Activated CD4-positive, alpha-beta T cell treated with anti-CD3 and anti-CD28 coated beads for 36 hours (primary cell): ENCODE results near the gene VPS13C. TPM values are rescaled to one million over a fixed set of nuclear protein-coding genes. Genes with fewer than 3 reads are reported as not detected.
"Not testable (repeated sequence)": the region's sequence is repeated elsewhere in the genome, so short reads cannot be mapped to it uniquely, and the experiment has no call there.

Experiments
- ATAC-seq: fragments of 200-7000 bp; cut with Tn5 transposase; one replicate; pipeline ENCODE4 v1.10.0; 2021; ENCODE audit warnings: mild to moderate bottlenecking, moderate library complexity
- CTCF ChIA-PET: fragments of 350-600 bp; sonication (Branson Sonifier 250); formaldehyde crosslinking; loops from one replicate; lab custom pipeline; 2021; ENCODE audit warnings: antibody characterized with exemption; lab: Charles Lee
- POLR2A ChIA-PET: fragments of 350-600 bp; sonication (Branson Sonifier 250); formaldehyde crosslinking; loops from one replicate; lab custom pipeline; 2021; ENCODE audit warnings: antibody characterized with exemption, inconsistent platforms; lab: Charles Lee
- DNase-seq: peaks from one replicate; pipeline ENCODE4 v3.0.0-alpha.2; 2020
- H3K27ac Mint-ChIP-seq: one replicate; pipeline ENCODE4 v1.8.0; 2021; ENCODE audit warnings: mixed read lengths
- H3K27me3 Mint-ChIP-seq: one replicate; pipeline ENCODE4 v1.8.0; 2021; ENCODE audit warnings: mixed read lengths
- H3K36me3 Mint-ChIP-seq: one replicate; pipeline ENCODE4 v1.8.0; 2021; ENCODE audit warnings: low read depth, mixed read lengths
- H3K4me1 Mint-ChIP-seq: one replicate; pipeline ENCODE4 v1.8.0; 2021; ENCODE audit warnings: mixed read lengths
- H3K4me3 Mint-ChIP-seq: one replicate; pipeline ENCODE4 v1.8.0; 2021; ENCODE audit warnings: mild to moderate bottlenecking, moderate library complexity, mixed read lengths
- H3K9me3 Mint-ChIP-seq: one replicate; pipeline ENCODE4 v1.8.0; 2021; ENCODE audit warnings: low read depth, mixed read lengths
- intact Hi-C, 2 experiments: fragments of 100-400 bp; cut with DNase I in 1 of 2; cut with micrococcal nuclease in 1 of 2; formaldehyde crosslinking; loops; one replicate each; pipeline versions ENCODE4 v1.14.2 to v1.15.1; 2022 to 2024; cut with DNase I, micrococcal nuclease
- total RNA-seq, 2 experiments: library from RNA; stranded (reverse); gene quantifications; one replicate each; pipeline ENCODE4 v1.2.3, GENCODE V29; 2021

Gene VPS13C
- total RNA-seq, 2 experiments from 2014 or later = 40.1 to 47.2 TPM

- CTCF ChIA-PET = no interaction called here
- H3K4me3 Mint-ChIP-seq = no peak overlapping the region
- POLR2A ChIA-PET = no interaction called here
- no peaks in the 10 kb centered on the region for H3K27me3 Mint-ChIP-seq
- ATAC-seq (peak; percentile 60), DNase-seq (no peak)
- H3K27ac Mint-ChIP-seq = no peak overlapping the region
- H3K4me1 Mint-ChIP-seq = peaks cover 13% of the 10 kb centered on the region
- intact Hi-C loops = no loop called here
- peaks cover 33% of the 10 kb centered on the region for H3K36me3 Mint-ChIP-seq
- peaks cover 2% of the 10 kb centered on the region for H3K9me3 Mint-ChIP-seq
These were observed 24.9 kb downstream of the VPS13C start for GRCh38 chr15:62035256-62035924.

DNA sequence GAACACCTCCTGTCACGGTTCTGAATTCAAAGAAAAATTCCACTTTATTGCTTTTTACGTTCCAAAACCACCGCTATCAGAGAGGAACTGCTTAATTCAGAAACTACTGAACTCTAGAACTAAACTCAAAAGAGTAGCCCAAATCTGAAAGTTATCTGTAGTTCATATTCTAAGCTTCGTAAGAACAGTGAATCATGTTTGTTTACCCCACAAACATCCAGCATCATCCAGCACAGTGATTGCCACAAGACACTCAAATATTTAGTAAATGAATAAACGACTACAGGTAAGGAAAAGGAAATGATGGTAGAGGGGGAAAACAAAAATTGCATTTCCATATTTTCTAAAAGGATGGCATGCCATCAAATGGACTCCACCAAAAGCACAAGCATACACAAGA lies 32.3 kb downstream of the VPS13C start:
- no peaks in the 10 kb centered on the region for H3K9me3 Mint-ChIP-seq
- H3K36me3 Mint-ChIP-seq = peaks cover 20% of the 10 kb centered on the region
- no peak for ATAC-seq
- no peaks in the 10 kb centered on the region for H3K4me1 Mint-ChIP-seq
- no peak overlapping the region for H3K4me3 Mint-ChIP-seq
- CTCF ChIA-PET = interaction anchor here (1.0 to 1.3 kb wide), 2 partner anchors 31 to 39 kb away, joined by 3 to 4 read pairs; partner anchors contain the start of gene C2CD4A
- intact Hi-C loops = no loop called here
- no peak for DNase-seq
- H3K27ac Mint-ChIP-seq = no peak overlapping the region
- H3K27me3 Mint-ChIP-seq = no peaks in the 10 kb centered on the region
- POLR2A ChIA-PET = no interaction called here

DNA sequence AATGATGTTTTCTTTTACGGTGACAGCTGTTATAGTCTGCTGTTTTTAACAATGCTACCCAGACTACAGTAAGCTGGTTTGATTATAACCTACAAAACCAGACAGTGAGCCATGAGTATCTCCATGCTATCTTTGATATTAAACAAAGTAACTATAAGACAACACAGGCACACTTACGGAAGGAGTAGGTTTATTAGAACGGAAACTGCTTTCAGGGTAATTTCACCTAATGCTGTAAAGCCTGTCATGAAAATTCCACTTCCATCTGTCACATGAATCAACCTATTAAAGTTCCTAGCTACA lies 33.0 kb downstream of the VPS13C start:
- Mint-ChIP-seq H3K27ac (no peak overlapping the region), H3K36me3 (peaks cover 23% of the 10 kb centered on the region), H3K9me3 (peaks cover 2% of the 10 kb centered on the region), H3K27me3 (no peaks in the 10 kb centered on the region), H3K4me3 (no peak overlapping the region), H3K4me1 (no peaks in the 10 kb centered on the region)
- DNase-seq = no peak
- ATAC-seq = no peak
- intact Hi-C loops = no loop called here
- CTCF ChIA-PET = interaction anchor here (1.0 to 1.8 kb wide), 4 partner anchors 20 to 40 kb away, joined by 3 to 7 read pairs (median 4); partner anchors contain the start of genes C2CD4A and VPS13C
- POLR2A ChIA-PET = interaction anchor here (0.7 kb wide), 1 partner anchor 44 kb away, joined by 3 read pairs; no protein-coding TSS in a partner anchor

DNA sequence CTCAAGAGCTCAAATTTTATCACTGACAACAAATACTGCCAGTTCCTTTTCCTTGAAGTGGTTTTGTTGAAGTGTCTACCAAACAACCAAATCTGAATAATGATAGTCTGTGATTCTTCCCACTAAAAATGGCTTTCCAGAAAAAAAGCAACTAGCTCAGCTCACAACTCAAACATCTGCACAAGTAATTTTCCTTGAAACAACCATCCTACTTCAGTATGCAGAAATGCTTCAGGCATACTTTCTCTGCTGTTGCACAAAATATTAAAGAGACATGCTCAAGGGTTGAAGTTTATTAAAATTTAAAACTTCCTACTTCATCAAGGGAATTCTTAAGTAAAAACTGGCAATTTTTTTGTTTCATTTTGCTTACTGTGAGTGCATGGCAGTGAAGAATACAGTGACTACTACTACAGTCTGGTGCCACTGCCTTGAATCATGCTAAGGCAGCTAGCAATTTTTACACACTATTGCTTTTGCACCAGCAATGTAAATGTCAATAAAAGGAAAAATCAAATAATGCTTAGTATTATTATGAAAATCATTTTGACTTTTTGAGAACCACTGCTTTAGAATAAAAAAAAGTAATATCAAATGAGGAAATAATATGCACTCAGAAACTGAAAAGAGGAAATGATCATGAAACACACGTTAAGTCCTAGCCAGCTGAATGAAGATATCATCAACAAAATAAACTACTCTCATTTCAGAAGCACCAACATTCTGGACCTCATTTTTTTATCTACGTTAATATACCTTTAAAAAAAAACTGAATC lies 33.6 kb downstream of the VPS13C start:
- H3K4me3 Mint-ChIP-seq = no peak overlapping the region
- no peak for DNase-seq
- ChIA-PET POLR2A (interaction anchor here (0.7 kb wide), 1 partner anchor 45 kb away, joined by 3 read pairs; no protein-coding TSS in a partner anchor), CTCF (interaction anchor here (1.0 to 1.8 kb wide), 3 partner anchors 20 to 34 kb away, joined by 4 to 7 read pairs (median 4); partner anchors contain the start of gene VPS13C)
- H3K27ac Mint-ChIP-seq = no peak overlapping the region
- H3K36me3 Mint-ChIP-seq = peaks cover 27% of the 10 kb centered on the region
- ATAC-seq = no peak
- peaks cover 2% of the 10 kb centered on the region for H3K9me3 Mint-ChIP-seq
- no peaks in the 10 kb centered on the region for H3K4me1 Mint-ChIP-seq
- intact Hi-C loops = no loop called here
- no peaks in the 10 kb centered on the region for H3K27me3 Mint-ChIP-seq

- Mint-ChIP-seq H3K4me3 (no peak overlapping the region), H3K27me3 (no peaks in the 10 kb centered on the region), H3K36me3 (peaks cover 42% of the 10 kb centered on the region), H3K27ac (no peak overlapping the region), H3K4me1 (no peaks in the 10 kb centered on the region), H3K9me3 (peaks cover 4% of the 10 kb centered on the region)
- no peak for ATAC-seq
- intact Hi-C loops = no loop called here
- DNase-seq = no peak
- ChIA-PET CTCF (interaction anchor here (1.8 kb wide), 1 partner anchor 10 kb away, joined by 3 read pairs; no protein-coding TSS in a partner anchor), POLR2A (no interaction called here)
These were observed 38.2 kb downstream of the VPS13C start for GRCh38 chr15:62021991-62022600.

DNA sequence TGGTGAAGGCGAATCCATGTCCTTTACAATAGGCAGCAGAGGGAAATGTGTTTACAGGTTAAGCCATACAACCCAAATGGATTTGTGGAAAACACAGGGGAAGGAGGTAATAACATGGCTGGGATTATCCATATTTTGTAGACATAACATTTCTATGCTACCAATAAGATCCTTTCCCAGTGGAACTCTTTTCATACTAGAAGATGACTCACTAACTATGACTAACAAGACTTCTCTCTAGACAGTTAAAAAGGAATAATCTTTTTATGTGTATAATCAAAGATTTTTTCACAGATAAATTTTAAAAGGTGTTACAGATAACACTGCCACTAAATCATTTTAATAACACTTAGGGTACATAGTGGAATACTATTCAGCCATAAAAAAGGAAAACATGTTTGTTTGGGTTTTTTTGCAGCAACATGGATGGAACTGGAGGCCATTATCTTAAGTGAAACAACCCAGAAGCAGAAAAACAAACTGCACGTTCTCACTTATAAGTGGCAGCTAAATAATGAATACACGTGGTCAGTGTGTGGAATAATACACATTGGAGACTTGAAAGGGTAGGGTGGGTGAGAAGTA lies 39.6 kb downstream of the VPS13C start:
- no peaks in the 10 kb centered on the region for H3K4me1 Mint-ChIP-seq
- no peaks in the 10 kb centered on the region for H3K27me3 Mint-ChIP-seq
- ChIA-PET POLR2A (no interaction called here), CTCF (no interaction called here)
- no peak overlapping the region for H3K4me3 Mint-ChIP-seq
- no peak overlapping the region for H3K27ac Mint-ChIP-seq
- no peak for DNase-seq
- intact Hi-C loops = no loop called here
- ATAC-seq = no peak
- H3K9me3 Mint-ChIP-seq = peaks cover 6% of the 10 kb centered on the region
- peaks cover 40% of the 10 kb centered on the region for H3K36me3 Mint-ChIP-seq

- H3K4me3 Mint-ChIP-seq, H3K27me3 Mint-ChIP-seq, H3K27ac Mint-ChIP-seq, ATAC-seq, intact Hi-C loops, DNase-seq, H3K9me3 Mint-ChIP-seq, H3K4me1 Mint-ChIP-seq, POLR2A ChIA-PET, CTCF ChIA-PET: not testable (repeated sequence)
- peaks cover 27% of the 10 kb centered on the region for H3K36me3 Mint-ChIP-seq
These were observed 54.9 kb downstream of the VPS13C start for GRCh38 chr15:62005354-62005753.

GRCh38 chr15:61997786-61998185 lies 62.5 kb downstream of the VPS13C start:
- ChIA-PET CTCF (interaction anchor here (1.4 kb wide), 1 partner anchor 25 kb away, joined by 5 read pairs; no protein-coding TSS in a partner anchor), POLR2A (no interaction called here)
- intact Hi-C loops = no loop called here
- Mint-ChIP-seq H3K4me3 (no peak overlapping the region), H3K9me3 (peaks cover 3% of the 10 kb centered on the region), H3K27me3 (no peaks in the 10 kb centered on the region), H3K36me3 (peaks cover 41% of the 10 kb centered on the region), H3K27ac (no peak overlapping the region), H3K4me1 (no peaks in the 10 kb centered on the region)
- no peak for ATAC-seq
- no peak for DNase-seq

- H3K36me3 Mint-ChIP-seq = peaks cover 43% of the 10 kb centered on the region
- ATAC-seq (no peak), DNase-seq (no peak)
- no peak overlapping the region for H3K27ac Mint-ChIP-seq
- H3K4me3 Mint-ChIP-seq = no peak overlapping the region
- POLR2A ChIA-PET = no interaction called here
- CTCF ChIA-PET = interaction anchor here (1.2 kb wide), 1 partner anchor 18 kb away, joined by 4 read pairs; no protein-coding TSS in a partner anchor
- no peaks in the 10 kb centered on the region for H3K27me3 Mint-ChIP-seq
- peaks cover 5% of the 10 kb centered on the region for H3K4me1 Mint-ChIP-seq
- intact Hi-C loops = no loop called here
- H3K9me3 Mint-ChIP-seq = peaks cover 3% of the 10 kb centered on the region
These were observed 64.1 kb downstream of the VPS13C start for GRCh38 chr15:61996056-61996635.

DNA sequence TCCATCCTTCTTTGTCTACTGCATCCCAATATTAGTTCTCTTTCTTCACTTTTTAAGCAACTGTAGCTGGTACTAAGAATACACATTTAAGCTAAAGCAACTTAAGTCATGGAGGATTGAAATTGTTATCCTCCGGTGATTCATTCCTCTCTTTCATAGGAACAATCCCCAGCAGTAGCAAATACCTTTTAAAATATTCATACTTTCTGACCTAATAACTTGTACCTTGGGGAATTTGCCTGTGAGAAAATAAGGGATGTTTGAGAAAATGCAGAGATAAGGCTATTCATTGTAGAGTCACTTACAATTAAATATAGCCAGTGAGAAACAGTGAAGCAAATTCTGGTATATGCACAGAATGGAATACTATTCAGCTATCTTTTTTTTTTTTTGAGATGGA lies 66.0 kb downstream of the VPS13C start:
- Mint-ChIP-seq H3K27ac (no peak overlapping the region), H3K4me3 (no peak overlapping the region), H3K27me3 (no peaks in the 10 kb centered on the region), H3K9me3 (peaks cover 3% of the 10 kb centered on the region), H3K4me1 (peaks cover 5% of the 10 kb centered on the region), H3K36me3 (peaks cover 50% of the 10 kb centered on the region)
- intact Hi-C loops = no loop called here
- DNase-seq = no peak
- POLR2A ChIA-PET = no interaction called here
- CTCF ChIA-PET = no interaction called here
- no peak for ATAC-seq

- Mint-ChIP-seq H3K36me3 (peaks cover 52% of the 10 kb centered on the region), H3K27me3 (no peaks in the 10 kb centered on the region), H3K4me1 (peaks cover 5% of the 10 kb centered on the region), H3K27ac (no peak overlapping the region), H3K4me3 (no peak overlapping the region), H3K9me3 (peaks cover 3% of the 10 kb centered on the region)
- DNase-seq (no peak), ATAC-seq (no peak)
- POLR2A ChIA-PET = no interaction called here
- intact Hi-C loops = no loop called here
- CTCF ChIA-PET = interaction anchor here (0.5 to 1.0 kb wide), 2 partner anchors 9 to 95 kb away, joined by 3 read pairs; no protein-coding TSS in a partner anchor
These were observed 67.7 kb downstream of the VPS13C start for GRCh38 chr15:61992518-61992917.
